WTC11 (cell line): ENCODE results near the gene GPR22. TPM values are rescaled to one million over a fixed set of nuclear protein-coding genes. Genes with fewer than 3 reads are reported as not detected.

ENCODE experiments used
- ATAC-seq: fragments of 200-7000 bp; cut with Tn5 transposase; 2 replicates; pipeline ENCODE4 v1.10.0; 2021; ENCODE audit warnings: mild to moderate bottlenecking, moderate library complexity
- CTCF ChIA-PET: fragments of 300-600 bp; sonication (Branson Sonifier 250); formaldehyde crosslinking; loops from one replicate; lab custom pipeline; 2021; ENCODE audit warnings: antibody characterized with exemption; lab: Charles Lee
- POLR2A ChIA-PET: fragments of 350-600 bp; sonication (Branson Sonifier 250); formaldehyde crosslinking; loops from one replicate; lab custom pipeline; 2021; ENCODE audit warnings: antibody characterized with exemption; lab: Charles Lee
- DNase-seq: peaks from one replicate; pipeline ENCODE4 v3.0.0; 2021; ENCODE audit warnings: low spot score
- H3K27ac Mint-ChIP-seq: 2 replicates; pipeline ENCODE4 v1.8.0; 2021; ENCODE audit warnings: mixed read lengths
- H3K27me3 Mint-ChIP-seq: 2 replicates; pipeline ENCODE4 v1.8.0; 2021; ENCODE audit warnings: low read depth, mild to moderate bottlenecking, moderate library complexity, mixed read lengths
- H3K36me3 Mint-ChIP-seq: 2 replicates; pipeline ENCODE4 v1.8.0; 2021; ENCODE audit warnings: mixed read lengths
- H3K4me1 Mint-ChIP-seq: 2 replicates; pipeline ENCODE4 v1.8.0; 2022; ENCODE audit warnings: mixed read lengths
- H3K4me3 Mint-ChIP-seq: 2 replicates; pipeline ENCODE4 v1.8.0; 2021; ENCODE audit warnings: mild to moderate bottlenecking, moderate library complexity, mixed read lengths
- H3K9me3 Mint-ChIP-seq: 2 replicates; pipeline ENCODE4 v1.8.0; 2021; ENCODE audit warnings: mixed read lengths
- ATF2 ChIP-seq: sonication (generic); formaldehyde crosslinking; IDR thresholded peaks from 2 replicates; pipeline ENCODE4 v1.8.1; 2022; ENCODE audit warnings: low read depth, missing genetic modification reagents, borderline replicate concordance
- E2F4 ChIP-seq: sonication (generic); formaldehyde crosslinking; IDR thresholded peaks from 2 replicates; pipeline ENCODE4 v1.8.1; 2022; ENCODE audit warnings: low read depth, mild to moderate bottlenecking, moderate library complexity, missing genetic modification reagents, borderline replicate concordance
- E2F5 ChIP-seq: sonication (generic); formaldehyde crosslinking; IDR thresholded peaks from 2 replicates; pipeline ENCODE4 v1.8.1; 2022; ENCODE audit warnings: mild to moderate bottlenecking, moderate library complexity, missing genetic modification reagents
- GABPB1 ChIP-seq: sonication (generic); formaldehyde crosslinking; IDR thresholded peaks from 2 replicates; pipeline ENCODE4 v1.8.1; 2023; ENCODE audit warnings: mild to moderate bottlenecking, missing genetic modification reagents
- GRHL2 ChIP-seq: fragments of 250-450 bp; sonication (Bioruptor Pico); IDR thresholded peaks from 2 replicates; pipeline ENCODE4 v1.8.0; 2022; ENCODE audit warnings: mild to moderate bottlenecking, moderate library complexity; ENCODE audit not compliant: insufficient replicate concordance, severe bottlenecking
- KAT7 ChIP-seq: sonication (generic); formaldehyde crosslinking; IDR thresholded peaks from 2 replicates; pipeline ENCODE4 v1.8.1; 2023; ENCODE audit warnings: missing genetic modification reagents, mild to moderate bottlenecking, borderline replicate concordance
- MLX ChIP-seq: sonication (generic); formaldehyde crosslinking; IDR thresholded peaks from 2 replicates; pipeline ENCODE4 v1.8.1; 2023; ENCODE audit warnings: mild to moderate bottlenecking, missing genetic modification reagents, moderate library complexity
- PRDM15 ChIP-seq: sonication (generic); formaldehyde crosslinking; IDR thresholded peaks from 2 replicates; pipeline ENCODE4 v1.8.0; 2022; ENCODE audit warnings: missing genetic modification reagents
- SMAD4 ChIP-seq: sonication (generic); formaldehyde crosslinking; IDR thresholded peaks from 2 replicates; pipeline ENCODE4 v1.8.0; 2022; ENCODE audit warnings: mild to moderate bottlenecking, missing genetic modification reagents
- USF2 ChIP-seq: sonication (generic); formaldehyde crosslinking; IDR thresholded peaks from 2 replicates; pipeline ENCODE4 v1.8.1; 2023; ENCODE audit warnings: mild to moderate bottlenecking, missing genetic modification reagents, moderate library complexity
- ZMAT4 ChIP-seq: fragments of 250-450 bp; sonication (Bioruptor Pico); IDR thresholded peaks from 2 replicates; pipeline ENCODE4 v1.9.0; 2021; ENCODE audit warnings: mild to moderate bottlenecking
- ZNF219 ChIP-seq: sonication (generic); formaldehyde crosslinking; IDR thresholded peaks from 2 replicates; pipeline ENCODE4 v1.8.0; 2023; ENCODE audit warnings: missing genetic modification reagents, mild to moderate bottlenecking, borderline replicate concordance
- ZNF416 ChIP-seq: fragments of 250-450 bp; sonication (Bioruptor Pico); IDR thresholded peaks from 2 replicates; pipeline ENCODE4 v1.9.0; 2021; ENCODE audit warnings: mild to moderate bottlenecking, inconsistent platforms
- ZNF423 ChIP-seq: fragments of 250-450 bp; sonication (Bioruptor Pico); IDR thresholded peaks from 2 replicates; pipeline ENCODE4 v2.1.2; 2022; ENCODE audit warnings: mild to moderate bottlenecking, moderate library complexity
- ZNF512 ChIP-seq: sonication (generic); formaldehyde crosslinking; IDR thresholded peaks from 2 replicates; pipeline ENCODE4 v1.8.1; 2022; ENCODE audit warnings: missing genetic modification reagents, borderline replicate concordance
- ZSCAN18 ChIP-seq: fragments of 250-450 bp; sonication (Bioruptor Pico); IDR thresholded peaks from 2 replicates; pipeline ENCODE4 v2.1.2; 2022; ENCODE audit warnings: mild to moderate bottlenecking, moderate library complexity
- total RNA-seq: library from RNA; stranded (reverse); gene quantifications from 3 replicates; pipeline ENCODE4 v1.2.3, GENCODE V29; 2021

Gene GPR22
- total RNA-seq, 1 experiment from 2014 or later: not detected

GRCh38 chr7:107464666-107465226 lies 5.1 kb upstream of the GPR22 start (continued):
- TF ChIP-seq ATF2 (CRISPR knock-in tag) (no peak), GABPB1 (no peak), KAT7 (CRISPR knock-in tag) (no peak), MLX (CRISPR knock-in tag) (no peak)

GRCh38 chr7:107467972-107468371 lies 1.9 kb upstream of the GPR22 start:
- H3K4me1 Mint-ChIP-seq: peaks cover 25% of the 10 kb centered on the region
- H3K4me3 Mint-ChIP-seq: no peak overlapping the region
- H3K27me3 Mint-ChIP-seq: no peaks in the 10 kb centered on the region
- H3K9me3 Mint-ChIP-seq: no peaks in the 10 kb centered on the region
- DNase-seq (no peak), ATAC-seq (no peak)
- H3K27ac Mint-ChIP-seq: no peak overlapping the region
- POLR2A ChIA-PET: no interaction called here
- no peaks in the 10 kb centered on the region for H3K36me3 Mint-ChIP-seq
- CTCF ChIA-PET: no interaction called here
- TF ChIP-seq ZMAT4 (CRISPR knock-in tag): no peak
- TF ChIP-seq SMAD4 (CRISPR knock-in tag): no peak
- TF ChIP-seq ZNF512: no peak
- no peak for TF ChIP-seq ZNF423 (CRISPR knock-in tag)
- TF ChIP-seq E2F4 (CRISPR knock-in tag): no peak
- TF ChIP-seq ZNF219: no peak
- no peak for TF ChIP-seq GRHL2
- no peak for TF ChIP-seq USF2 (CRISPR knock-in tag)
- no peak for TF ChIP-seq PRDM15 (CRISPR knock-in tag)
- TF ChIP-seq ZSCAN18: no peak
- no peak for TF ChIP-seq E2F5 (CRISPR knock-in tag)
- TF ChIP-seq ZNF416: no peak
